ENCODE data around the gene TBC1D16. TPM values are rescaled to one million over a fixed set of nuclear protein-coding genes. Genes with fewer than 3 reads are reported as not detected.
"Not testable (repeated sequence)": the region's sequence is repeated elsewhere in the genome, so short reads cannot be mapped to it uniquely, and the experiment has no call there.

The TBC1D16 gene
- total RNA-seq, 2 donors from 2014 or later, result 12.9 to 17.6 TPM

DNA sequence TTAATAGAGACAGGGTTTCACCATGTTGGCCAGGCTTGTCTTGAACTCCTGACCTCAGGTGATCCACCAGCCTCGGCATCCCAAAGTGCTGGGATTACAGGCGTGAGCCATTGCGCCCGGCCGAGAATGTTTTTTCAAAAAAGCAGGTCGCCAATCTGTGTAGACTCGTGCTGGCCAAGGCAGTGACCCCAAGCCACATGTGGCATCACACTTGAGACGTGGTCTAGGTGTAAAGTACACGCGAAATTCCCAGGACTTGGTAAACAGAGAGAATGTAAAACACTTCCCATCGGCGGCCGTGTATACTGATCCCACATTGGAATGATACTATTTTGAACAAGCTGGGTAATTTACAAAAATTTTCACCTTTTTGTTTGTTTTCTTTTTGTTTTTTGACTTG is 41.1 kb downstream of the TBC1D16 start:
- intact Hi-C loops (cut with DNase I, micrococcal nuclease), result loop anchor here in 1 of 2 donors (10.0 kb wide), 1 partner anchor 210 kb away; no protein-coding TSS in a partner anchor
- DNase-seq (no peak), ATAC-seq (no peak)

DNA sequence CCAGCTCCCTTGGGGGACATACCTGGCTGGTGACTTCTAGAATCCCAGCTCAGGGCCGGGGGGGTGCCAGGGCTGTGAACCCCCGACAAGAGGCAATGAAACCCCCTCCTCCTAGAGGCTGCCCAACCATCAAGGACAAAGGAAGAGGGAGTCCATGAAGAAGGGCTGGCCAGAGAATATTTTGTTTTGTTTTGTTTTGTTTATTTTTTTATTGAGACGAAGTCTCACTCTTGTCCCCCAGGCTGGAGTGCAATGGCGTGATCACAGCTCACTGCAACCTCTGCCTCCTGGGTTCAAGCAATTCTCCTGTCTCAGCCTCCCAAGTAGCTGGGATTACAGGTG is 41.5 kb downstream of the TBC1D16 start:
- intact Hi-C loops (cut with DNase I, micrococcal nuclease), result loop anchor here in 1 of 2 donors (10.0 kb wide), 1 partner anchor 209 kb away; no protein-coding TSS in a partner anchor
- ATAC-seq, result not testable (repeated sequence)
- peak in 1 of 2 donors; percentile 36 for DNase-seq

DNA sequence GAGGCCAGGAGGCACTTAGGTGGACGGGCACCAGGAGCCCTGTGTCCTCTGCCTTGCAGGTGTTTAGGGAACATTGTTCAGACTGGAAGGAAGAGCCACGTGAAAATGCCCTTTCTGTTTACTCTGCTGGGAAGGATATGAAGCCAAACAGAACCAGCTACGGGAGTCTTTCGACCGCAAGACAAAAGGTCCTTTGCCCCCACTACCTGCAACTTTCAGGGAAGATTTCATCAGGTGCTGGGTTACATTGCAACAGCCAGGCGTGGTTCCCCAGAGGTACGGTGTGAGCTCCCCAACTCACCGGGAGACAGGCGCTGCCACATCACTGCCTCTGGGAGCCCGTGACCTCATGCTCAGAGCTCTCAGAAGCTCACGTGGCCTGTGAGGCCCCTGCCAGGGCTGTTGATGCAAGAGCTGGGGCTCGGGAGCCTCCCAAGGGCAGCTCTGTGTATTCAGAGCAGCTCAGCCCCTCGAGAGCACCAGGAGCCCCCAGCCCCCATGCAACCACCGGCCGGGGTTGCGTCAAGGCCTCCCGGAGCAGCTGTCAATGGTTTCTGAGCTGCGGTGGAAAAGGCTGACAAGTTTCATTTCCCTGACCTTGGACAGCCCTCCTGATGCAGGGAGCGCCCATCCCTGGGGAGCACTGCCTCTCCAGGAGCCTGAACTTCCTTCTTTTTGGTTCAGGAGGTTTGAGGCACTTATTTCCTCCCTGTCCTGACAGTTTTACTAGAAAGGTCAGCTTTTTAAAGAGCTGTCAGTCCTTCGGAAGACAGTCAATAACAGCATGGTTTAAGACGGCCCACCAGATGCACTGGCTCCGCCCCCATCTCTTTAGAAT is 42.1 kb downstream of the TBC1D16 start:
- DNase-seq (peak; percentile 72 to 82), ATAC-seq (peak; percentile 26)
- intact Hi-C loops (cut with DNase I, micrococcal nuclease), result loop anchor here in 1 of 2 donors (10.0 kb wide), 1 partner anchor 209 kb away; no protein-coding TSS in a partner anchor

DNA sequence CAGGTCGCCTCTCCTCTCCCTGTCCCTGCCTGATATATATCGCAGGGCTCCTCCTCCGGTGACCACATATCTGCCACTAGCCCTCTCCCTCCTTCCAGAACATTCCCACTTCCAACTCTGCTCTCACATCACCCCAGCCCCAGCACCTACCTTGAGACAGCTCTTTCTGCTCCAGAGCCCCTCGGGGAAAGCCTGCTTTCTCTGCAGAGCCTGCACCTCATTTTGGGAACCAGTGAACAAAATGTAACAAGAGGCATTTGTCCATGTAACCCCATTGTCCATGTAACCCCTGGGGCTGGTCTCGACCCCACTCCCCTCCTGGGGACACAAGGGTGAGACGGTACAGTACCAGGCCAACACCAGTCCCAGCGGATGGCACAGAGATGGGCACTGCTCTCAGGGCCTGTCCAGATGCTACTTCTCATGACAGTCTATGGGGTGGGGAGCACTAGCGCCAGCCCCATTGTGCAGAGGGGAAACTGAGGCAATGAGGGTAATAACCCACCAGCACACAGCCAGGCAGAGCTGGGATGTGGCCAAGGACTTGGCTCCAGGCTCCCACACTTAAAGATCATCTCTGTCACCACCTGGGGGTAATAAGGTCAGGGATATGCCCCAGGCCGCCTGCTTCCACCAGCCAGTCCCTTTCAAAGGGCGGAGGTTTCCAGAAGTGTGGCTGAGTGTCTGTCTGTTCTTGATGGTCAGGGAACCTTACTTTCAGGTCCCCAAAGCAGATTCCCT is 42.9 kb downstream of the TBC1D16 start:
- intact Hi-C loops (cut with DNase I, micrococcal nuclease), result loop anchor here in 1 of 2 donors (10.0 kb wide), 1 partner anchor 208 kb away; no protein-coding TSS in a partner anchor
- DNase-seq (peak in 1 of 2 donors; percentile 22), ATAC-seq (peak; percentile 2)

DNA sequence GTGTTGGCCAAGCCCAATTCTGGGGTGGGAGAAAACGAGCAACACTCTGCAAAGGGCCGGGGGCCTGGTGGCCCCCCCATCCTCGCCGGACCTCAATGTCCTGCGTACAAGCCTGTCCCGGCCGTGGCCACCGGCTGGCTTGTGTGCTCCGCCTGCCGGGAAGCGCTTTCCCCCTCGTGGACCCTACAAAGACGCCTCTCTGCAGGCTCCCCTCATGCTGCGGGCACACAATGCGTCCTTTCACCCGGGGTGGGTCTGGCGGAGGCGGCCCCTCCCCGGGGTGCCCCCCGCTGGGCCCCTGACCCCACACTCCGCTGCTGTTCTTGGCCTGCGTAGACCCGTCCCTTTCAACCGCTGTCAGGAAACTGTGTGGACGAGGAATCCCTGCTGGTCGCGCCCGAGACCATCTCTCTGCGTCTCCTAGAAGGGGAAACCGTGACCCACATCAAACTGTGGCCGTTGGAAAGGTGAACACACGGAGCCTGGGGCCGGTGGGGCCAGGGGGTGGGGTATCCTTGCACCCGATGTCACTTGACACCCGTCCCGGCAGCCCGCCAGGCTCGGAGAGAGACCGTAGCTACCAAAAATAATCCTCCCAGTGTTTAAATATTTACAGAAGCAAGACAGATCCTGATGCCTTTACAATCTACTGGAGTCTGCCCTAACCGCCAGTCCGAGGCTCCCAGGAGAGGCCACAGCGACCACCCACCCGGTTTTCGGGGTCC is 43.6 kb downstream of the TBC1D16 start:
- DNase-seq (peak; percentile 67 to 70), ATAC-seq (peak; percentile 33)
- intact Hi-C loops (cut with DNase I, micrococcal nuclease), result loop anchor here in 1 of 2 donors (10.0 kb wide), 1 partner anchor 207 kb away; no protein-coding TSS in a partner anchor

DNA sequence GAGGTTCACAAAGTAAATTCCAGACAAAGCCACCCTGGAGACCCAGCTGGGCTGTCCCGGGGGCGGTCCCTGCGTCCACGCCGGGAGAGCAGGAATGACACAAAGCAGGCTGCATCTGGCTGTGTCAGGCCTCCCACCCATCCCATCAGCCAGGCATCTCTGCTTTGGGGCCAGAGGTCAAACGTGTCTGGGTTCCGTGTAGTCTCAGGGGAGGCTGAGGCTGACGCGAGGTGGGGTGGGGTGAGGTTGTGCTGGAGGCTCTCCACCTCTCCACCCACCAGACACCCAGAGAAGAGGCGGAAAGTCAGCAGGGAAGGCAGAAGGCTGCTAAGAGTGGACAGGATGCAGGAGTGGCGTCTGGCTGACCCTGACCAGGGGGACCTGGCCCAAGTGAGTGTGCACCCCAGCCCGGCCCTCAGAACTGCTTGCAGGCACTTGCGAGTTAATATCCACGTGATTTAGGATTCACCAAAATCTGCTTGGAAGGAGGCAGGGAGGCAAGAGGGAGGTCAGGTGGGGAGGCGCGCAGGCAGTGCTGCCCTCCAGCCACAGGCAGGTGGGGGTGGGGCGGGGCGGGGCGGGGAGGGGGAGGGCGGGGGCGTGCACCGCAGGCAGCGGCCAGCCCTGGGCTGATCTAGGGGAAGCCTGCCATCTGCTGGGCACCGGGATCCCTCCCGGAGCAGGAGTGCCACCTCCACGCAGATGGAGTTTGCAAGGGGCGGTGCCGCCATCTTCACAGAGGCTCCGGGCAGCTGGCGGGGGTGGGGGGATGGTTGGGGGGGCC is 44.3 kb downstream of the TBC1D16 start:
- ATAC-seq (peak; percentile 78), DNase-seq (peak; percentile 89 to 94)
- intact Hi-C loops (cut with DNase I, micrococcal nuclease), result loop anchor here in 1 of 2 donors (10.0 kb wide), 1 partner anchor 207 kb away; no protein-coding TSS in a partner anchor

DNA sequence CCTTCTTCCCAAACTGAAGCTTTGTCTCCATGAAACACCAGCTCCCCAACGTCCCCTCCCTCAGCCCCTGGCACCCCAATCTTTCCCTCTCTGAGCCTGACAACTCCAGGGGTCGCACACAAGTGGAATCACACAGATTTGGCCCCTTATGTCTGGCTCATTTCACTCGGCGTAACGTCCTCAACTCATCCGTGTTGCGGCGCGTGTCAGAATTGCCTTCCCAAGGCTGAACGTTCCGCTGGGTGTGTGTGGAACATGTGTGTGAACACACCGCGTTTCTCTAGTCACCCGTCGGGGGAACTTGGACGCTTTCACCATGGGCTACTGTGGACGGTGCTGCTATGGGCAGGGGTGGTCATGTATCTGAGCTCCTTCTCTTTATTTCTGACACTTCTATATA is 45.0 kb downstream of the TBC1D16 start:
- intact Hi-C loops (cut with DNase I, micrococcal nuclease), result loop anchor here in 1 of 2 donors (10.0 kb wide), 1 partner anchor 206 kb away; no protein-coding TSS in a partner anchor
- ATAC-seq (no peak), DNase-seq (peak in 1 of 2 donors; percentile 28)

DNA sequence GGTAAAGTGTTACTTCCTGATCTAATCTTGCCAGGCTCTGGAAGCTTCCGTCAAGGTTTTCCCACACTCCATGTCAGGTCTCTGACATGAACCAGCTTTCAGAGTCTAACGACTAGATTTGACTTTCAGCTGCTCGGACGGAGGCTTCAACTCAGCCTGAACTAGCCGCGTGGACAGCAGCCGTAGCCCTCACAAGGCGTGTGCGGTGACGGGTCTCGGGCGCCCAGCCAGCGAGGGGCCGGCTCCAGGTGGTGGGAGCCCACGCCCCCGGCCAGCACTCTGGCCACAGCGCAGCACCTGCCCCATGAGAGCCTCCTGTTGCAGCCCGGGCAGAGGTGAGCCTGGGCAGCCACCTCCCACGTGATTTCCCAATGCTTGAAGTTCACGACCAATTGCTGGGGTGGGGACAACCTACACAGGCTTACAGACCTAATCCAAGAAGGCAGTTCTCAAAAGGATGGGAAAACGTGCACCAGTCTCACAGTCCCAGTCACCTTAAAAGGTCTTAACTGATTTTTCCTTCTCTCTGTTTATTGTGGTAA is 45.5 kb downstream of the TBC1D16 start:
- DNase-seq (peak; percentile 41 to 70), ATAC-seq (peak; percentile 38)
- intact Hi-C loops (cut with DNase I, micrococcal nuclease), result loop anchor here in 1 of 2 donors (10.0 kb wide), 1 partner anchor 205 kb away; no protein-coding TSS in a partner anchor

DNA sequence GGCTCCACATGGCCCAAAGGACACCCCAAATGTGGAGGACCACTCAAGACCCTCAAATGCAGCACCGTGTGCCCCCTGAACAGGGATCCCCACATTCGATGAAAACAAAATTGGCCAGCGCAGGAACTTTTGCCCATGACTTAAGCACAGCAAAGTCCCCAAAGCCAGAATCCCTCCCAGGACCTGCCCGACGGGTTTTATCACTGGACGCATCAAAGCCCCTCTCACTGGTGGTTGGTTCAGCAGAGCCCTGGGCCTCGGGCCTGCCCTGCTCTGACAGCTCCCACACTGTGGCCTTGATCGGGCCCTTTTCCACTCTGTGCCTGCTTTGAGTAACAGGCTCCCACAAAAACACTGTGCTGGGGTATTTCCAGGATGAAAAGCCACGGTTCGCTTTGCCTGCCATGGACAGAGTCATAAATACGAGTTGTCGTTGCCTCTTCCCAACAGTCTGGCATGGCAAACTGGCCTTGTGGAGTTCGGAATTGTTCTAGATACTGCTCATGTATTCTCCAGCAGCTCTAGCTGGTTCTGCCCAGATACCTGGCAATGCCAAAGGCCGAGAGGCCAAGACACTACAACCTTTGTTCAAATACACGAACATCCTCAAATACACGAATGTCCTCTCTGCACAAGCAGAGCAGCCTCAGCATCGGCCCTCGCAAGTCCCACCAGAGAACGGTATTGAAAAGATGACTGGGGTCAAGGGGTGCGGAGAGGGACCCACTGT is 46.4 kb downstream of the TBC1D16 start:
- intact Hi-C loops (cut with DNase I, micrococcal nuclease), result no loop called here

DNA sequence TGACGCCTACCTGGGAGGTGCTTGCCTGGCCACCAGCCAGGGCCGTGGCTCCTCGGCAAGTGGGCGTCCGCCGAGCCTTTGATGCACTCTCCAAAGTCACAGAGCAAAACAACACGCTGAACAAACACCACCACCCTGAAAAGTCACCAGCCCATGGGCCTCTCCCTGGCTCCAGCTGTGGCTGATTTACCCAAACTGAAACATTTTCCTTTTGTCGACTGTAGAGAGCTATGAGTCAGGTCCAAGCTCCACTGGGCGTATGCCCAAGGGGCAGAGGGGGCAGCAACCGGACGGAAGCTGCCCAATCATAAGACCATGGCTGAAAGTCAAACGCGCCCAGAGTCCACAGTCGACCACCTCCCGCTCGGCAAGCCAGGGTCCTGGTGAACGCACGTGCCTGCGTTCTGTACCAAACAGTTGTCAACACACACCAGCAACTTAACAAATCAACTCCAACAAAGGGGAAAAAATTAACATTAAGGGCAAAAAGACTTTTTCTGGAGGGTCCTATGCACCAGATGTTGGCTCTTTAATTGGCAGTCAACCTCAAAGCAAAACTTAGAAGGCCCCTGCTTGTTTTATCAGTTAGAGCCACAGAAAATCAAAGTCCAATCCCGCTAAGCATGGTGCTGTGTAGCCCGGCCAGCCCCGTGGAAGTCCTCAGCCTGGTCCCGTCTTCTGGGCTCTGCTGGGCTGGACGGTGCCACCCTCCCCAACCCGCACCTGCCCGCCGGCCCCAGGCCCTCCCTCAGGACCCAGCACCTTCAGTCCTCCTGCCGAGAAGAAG is 47.3 kb downstream of the TBC1D16 start:
- intact Hi-C loops (cut with DNase I, micrococcal nuclease), result no loop called here
- DNase-seq (peak; percentile 54 to 70), ATAC-seq (peak; percentile 47)

More for the DNA sequence above, 46.4 kb downstream of the TBC1D16 start:
- DNase-seq (no peak), ATAC-seq (no peak)

DNA sequence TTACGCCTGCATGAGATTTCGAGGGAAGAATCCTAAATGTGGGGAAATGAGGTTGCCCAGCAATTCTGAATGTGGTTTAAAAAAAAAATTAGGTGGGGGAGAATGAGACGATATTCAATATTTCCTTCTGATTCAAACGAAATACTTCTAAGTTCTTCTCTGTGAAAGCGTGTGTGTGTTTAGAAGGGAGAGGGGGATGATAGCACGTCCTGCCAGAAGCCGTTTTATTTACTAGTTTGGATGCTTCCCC is 47.8 kb downstream of the TBC1D16 start:
- DNase-seq, result no peak
- no peak for ATAC-seq
- intact Hi-C loops (cut with DNase I, micrococcal nuclease), result no loop called here

DNA sequence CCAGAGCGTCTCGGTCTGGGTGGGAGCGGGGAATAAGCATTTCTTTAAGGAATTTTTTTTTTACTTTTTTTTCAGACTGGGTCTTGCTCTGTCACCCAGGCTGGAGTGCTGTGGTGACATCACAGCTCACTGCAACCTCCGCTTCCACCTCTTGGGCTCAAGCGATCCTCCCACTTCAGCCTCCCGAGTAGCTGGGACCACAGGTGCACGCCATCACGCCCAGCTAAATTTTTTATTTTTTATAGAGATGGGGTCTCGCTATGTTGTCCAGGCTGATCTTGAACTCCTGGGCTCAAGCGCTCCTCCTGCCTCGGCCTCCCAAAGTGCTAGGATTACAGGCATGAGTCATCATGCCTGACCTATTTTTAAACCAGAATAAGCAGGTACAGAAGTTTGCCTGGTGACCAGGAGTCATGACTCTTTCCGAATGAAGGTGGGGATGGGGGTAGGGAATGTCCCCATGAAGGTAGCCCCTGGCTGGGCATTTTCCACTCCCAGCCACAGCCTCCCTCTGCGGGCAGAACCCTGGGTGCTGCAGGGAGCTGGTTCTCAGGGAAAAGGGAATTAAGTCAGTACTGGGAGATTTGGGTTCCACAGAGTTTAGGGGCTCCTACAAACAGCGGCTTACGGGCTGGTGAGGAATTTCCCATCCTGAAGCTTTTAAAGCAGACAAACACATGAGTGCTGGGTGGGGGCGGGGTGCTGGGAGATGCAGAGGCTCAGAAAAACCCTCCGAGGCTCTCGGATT is 48.3 kb downstream of the TBC1D16 start:
- ATAC-seq (no peak), DNase-seq (no peak)
- intact Hi-C loops (cut with DNase I, micrococcal nuclease), result no loop called here

DNA sequence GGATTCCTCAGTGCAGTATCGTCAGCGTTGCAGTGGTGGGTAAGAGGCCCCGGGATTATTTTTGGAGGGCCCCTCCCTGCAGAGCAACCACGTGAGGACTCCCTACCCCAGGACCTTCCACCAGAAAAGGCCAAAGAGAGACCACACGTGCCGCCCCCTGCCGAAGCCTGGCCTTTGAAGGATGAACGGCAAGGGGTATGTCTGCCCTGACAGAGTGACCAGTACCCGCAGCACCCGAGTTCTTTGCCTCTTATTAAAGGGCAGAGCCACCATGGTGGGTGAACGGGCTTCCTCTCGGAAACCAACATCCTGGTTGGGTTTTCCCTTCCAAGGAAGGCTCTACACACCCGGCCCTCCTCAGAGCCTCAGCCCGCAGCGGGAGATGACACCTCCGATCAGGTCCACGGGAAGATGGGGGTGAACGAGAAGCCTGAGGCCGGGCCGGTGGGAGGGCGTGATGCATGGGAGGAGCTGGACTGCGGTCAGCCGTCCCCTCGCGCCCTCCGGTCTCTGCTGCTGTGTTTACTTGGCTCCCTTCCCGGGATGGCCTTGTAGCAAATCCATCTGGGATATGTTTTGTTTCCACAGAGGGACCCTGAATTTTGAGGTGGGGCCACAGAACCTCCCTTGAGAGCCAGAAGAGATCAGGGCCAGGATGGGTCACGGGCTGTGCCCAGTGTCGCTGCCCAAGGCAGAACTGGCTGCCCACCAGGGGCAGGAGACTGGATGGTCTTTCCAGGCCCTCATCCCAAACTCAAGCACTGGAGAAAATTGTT is 49.1 kb downstream of the TBC1D16 start:
- ATAC-seq (no peak), DNase-seq (peak; percentile 45)
- intact Hi-C loops (cut with DNase I, micrococcal nuclease), result no loop called here

DNA sequence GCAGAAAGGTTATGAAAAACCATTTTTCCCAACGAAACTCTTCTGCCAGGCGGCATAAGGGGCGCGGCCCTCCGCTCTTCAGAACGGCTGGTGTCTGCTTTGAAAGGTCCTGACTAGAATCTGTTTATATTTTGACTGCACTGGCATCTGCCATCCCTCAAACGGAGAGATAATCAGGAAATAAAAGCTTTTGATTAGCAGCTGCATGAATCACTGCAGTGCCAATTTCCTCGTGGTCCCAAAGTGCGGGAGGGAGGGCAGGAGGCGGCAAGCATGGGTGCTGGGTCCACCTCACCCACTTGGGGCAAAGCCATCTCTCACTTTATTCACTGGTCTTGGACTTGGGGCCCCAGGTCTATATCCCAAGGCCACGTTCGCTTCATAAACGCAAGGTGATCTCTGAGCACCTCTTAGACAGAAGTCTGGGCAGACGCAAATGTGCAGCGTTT is 49.7 kb downstream of the TBC1D16 start:
- DNase-seq, result peak in 1 of 2 donors; percentile 2
- intact Hi-C loops (cut with DNase I, micrococcal nuclease), result no loop called here
- ATAC-seq, result no peak

DNA sequence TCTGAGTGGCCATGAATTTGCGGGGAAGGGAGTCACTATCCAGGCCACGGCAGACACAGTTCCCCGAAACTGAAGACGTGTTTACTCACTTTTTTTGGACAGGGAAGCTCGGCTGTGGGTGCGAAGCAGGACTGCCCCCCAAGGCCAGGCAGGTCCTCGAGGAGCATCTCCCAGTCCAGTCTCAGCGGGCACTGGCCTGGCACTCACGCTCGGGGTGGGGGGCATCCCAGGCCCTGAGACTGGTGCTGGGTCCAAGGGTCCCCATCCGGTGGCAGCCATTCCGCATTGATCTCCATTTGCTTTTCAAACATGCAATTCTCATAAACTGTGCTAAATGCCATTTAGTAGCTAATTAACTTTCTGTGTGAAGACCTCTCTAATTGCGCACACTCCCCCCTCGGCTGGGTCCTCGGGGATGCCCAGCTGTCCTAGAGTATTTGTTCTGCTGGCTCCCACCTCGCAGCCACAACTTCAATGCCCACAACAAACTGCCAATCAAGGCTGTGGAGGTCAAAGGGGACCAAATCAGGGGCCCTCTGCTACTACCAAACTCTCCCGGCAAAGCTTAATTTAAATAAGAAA is 50.2 kb downstream of the TBC1D16 start:
- no peak for ATAC-seq
- peak in 1 of 2 donors; percentile 7 for DNase-seq
- intact Hi-C loops (cut with DNase I, micrococcal nuclease), result no loop called here
